PC-9 (cell line): ENCODE results near the gene DNAL4. TPM values are rescaled to one million over a fixed set of nuclear protein-coding genes. Genes with fewer than 3 reads are reported as not detected.

Experiments
- BruUV-seq: library from RNA; stranded (reverse); fragments of 400-500 nt; replicated peaks from 2 replicates; lab custom pipeline; 2021; lab: Mats Ljungman, UMichigan
- CTCF ChIA-PET: fragments of 300-600 bp; sonication (Branson Sonifier 250); formaldehyde crosslinking; loops from one replicate; lab custom pipeline; 2022; ENCODE audit warnings: antibody characterized with exemption; lab: Charles Lee
- POLR2A ChIA-PET: fragments of 300-600 bp; sonication (Branson Sonifier 250); formaldehyde crosslinking; loops from one replicate; lab custom pipeline; 2022; ENCODE audit warnings: antibody characterized with exemption; ENCODE audit not compliant: unreplicated experiment; lab: Charles Lee
- DNase-seq, 2 experiments: peaks; one replicate each; pipeline versions ENCODE4 v3.0.0 to v3.0.0-alpha.2; 2015 to 2022; ENCODE audit warnings: mixed read lengths in 1 of 2
- H2AFZ ChIP-seq: fragments of 200-600 bp; sonication (generic); 2 replicates; pipeline ENCODE4 v1.8.1; 2017; ENCODE audit warnings: antibody characterized with exemption
- H3F3A ChIP-seq: fragments of 200-600 bp; sonication (generic); 2 replicates; pipeline ENCODE4 v1.8.1; 2017; ENCODE audit warnings: antibody characterized with exemption, mild to moderate bottlenecking, low read depth; ENCODE audit not compliant: insufficient read depth
- H3K27ac ChIP-seq: fragments of 200-600 bp; sonication (generic); 2 replicates; pipeline ENCODE4 v1.6.1; 2016; ENCODE audit warnings: mixed run types
- H3K27me3 ChIP-seq: fragments of 200-600 bp; sonication (generic); 2 replicates; pipeline ENCODE4 v1.6.1; 2016; ENCODE audit warnings: low read depth, mixed run types; ENCODE audit not compliant: insufficient read depth
- H3K36me3 ChIP-seq: fragments of 200-600 bp; sonication (generic); 2 replicates; pipeline ENCODE4 v1.6.1; 2016; ENCODE audit warnings: low read depth, mixed run types
- H3K4me1 ChIP-seq: fragments of 200-600 bp; sonication (generic); replicated peaks from 2 replicates; pipeline ENCODE4 v1.6.1; 2016; ENCODE audit warnings: mixed run types; ENCODE audit not compliant: insufficient read depth
- H3K4me2 ChIP-seq: fragments of 200-600 bp; sonication (generic); 2 replicates; pipeline ENCODE4 v1.6.1; 2017; ENCODE audit warnings: mixed run types
- H3K4me3 ChIP-seq: fragments of 200-600 bp; sonication (generic); 2 replicates; pipeline ENCODE4 v1.6.1; 2016; ENCODE audit warnings: mixed run types
- H3K79me2 ChIP-seq: fragments of 200-600 bp; sonication (generic); 2 replicates; pipeline ENCODE4 v1.6.1; 2017; ENCODE audit warnings: low read depth, mixed run types
- H3K9me2 ChIP-seq: fragments of 200-600 bp; sonication (generic); 2 replicates; pipeline ENCODE4 v1.8.1; 2017; ENCODE audit warnings: mild to moderate bottlenecking; ENCODE audit not compliant: insufficient read depth
- H3K9me3 ChIP-seq: fragments of 200-600 bp; sonication (generic); 2 replicates; pipeline ENCODE4 v1.8.1; 2016; ENCODE audit warnings: low read depth; ENCODE audit not compliant: insufficient read depth
- H4K20me1 ChIP-seq: fragments of 200-600 bp; sonication (generic); 2 replicates; pipeline ENCODE4 v1.8.1; 2017; ENCODE audit not compliant: insufficient read depth
- EZH2 ChIP-seq: fragments of 200-600 bp; sonication (generic); IDR thresholded peaks from 2 replicates; pipeline ENCODE4 v1.8.0; 2017; ENCODE audit warnings: antibody characterized with exemption, low read depth
- intact Hi-C: fragments of 100-400 bp; cut with micrococcal nuclease; formaldehyde crosslinking; loops from one replicate; pipeline ENCODE4 v1.10.0; 2022; ENCODE audit not compliant: unreplicated experiment
- total RNA-seq: library from RNA; stranded (reverse); gene quantifications from 2 replicates; pipeline ENCODE4 v1.2.3, GENCODE V29; 2021
- TF ChIP-seq, protein P1 (sequence below): fragments of 200-600 bp; sonication (generic); conservative IDR thresholded peaks from 2 replicates; pipeline ENCODE4 v1.6.1; 2017; ENCODE audit warnings: mixed run types, antibody characterized with exemption, mild to moderate bottlenecking, moderate library complexity

DNAL4 gene
- total RNA-seq, 1 experiment from 2014 or later, result 50.3 TPM

DNA sequence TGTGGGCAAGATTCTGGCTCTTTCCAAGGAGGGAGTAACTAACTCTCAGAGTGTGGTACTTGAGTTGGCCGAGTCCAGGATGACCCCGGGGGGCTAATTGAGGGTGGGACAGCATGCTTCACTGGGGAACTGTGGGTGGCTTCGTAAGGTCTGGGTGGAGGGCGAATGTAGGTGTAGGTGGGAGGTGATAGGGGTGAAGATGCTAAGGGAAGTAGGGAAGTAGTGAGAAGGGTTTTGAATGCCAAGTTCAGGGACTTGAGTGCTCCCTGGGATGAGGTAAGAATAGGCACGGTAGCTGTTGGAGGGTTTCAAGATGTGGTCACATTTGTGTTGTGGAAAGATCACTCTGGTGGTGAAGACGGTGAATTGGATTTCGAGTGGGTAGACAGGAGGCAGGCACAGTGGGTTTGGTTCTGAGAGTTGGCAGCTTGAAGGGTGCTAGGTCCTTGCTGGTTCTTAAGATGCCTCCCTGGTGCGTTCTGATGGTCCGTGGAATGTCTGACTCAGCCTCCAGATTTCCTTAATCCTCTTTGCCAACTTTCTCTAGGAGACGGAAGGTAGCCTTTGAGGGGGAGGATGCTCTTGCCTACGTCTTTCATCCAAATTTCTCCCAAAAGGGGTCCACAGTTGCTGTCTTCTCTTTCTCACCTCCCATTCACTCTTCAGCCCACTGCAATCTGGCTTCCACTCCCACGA lies 2.5 kb upstream of the DNAL4 start:
- POLR2A ChIA-PET, result no interaction called here
- H3K9me3 ChIP-seq, result no peaks in the 10 kb centered on the region
- TF ChIP-seq, protein P1, sequence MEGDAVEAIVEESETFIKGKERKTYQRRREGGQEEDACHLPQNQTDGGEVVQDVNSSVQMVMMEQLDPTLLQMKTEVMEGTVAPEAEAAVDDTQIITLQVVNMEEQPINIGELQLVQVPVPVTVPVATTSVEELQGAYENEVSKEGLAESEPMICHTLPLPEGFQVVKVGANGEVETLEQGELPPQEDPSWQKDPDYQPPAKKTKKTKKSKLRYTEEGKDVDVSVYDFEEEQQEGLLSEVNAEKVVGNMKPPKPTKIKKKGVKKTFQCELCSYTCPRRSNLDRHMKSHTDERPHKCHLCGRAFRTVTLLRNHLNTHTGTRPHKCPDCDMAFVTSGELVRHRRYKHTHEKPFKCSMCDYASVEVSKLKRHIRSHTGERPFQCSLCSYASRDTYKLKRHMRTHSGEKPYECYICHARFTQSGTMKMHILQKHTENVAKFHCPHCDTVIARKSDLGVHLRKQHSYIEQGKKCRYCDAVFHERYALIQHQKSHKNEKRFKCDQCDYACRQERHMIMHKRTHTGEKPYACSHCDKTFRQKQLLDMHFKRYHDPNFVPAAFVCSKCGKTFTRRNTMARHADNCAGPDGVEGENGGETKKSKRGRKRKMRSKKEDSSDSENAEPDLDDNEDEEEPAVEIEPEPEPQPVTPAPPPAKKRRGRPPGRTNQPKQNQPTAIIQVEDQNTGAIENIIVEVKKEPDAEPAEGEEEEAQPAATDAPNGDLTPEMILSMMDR, result no peak
- no peak for TF ChIP-seq EZH2
- peaks cover 14% of the 10 kb centered on the region for H3K79me2 ChIP-seq
- intact Hi-C loops, result no loop called here
- H3K4me3 ChIP-seq, result no peak overlapping the region
- CTCF ChIA-PET, result no interaction called here
- H3K9me2 ChIP-seq, result no peaks in the 10 kb centered on the region
- H3K27me3 ChIP-seq, result no peaks in the 10 kb centered on the region
- H4K20me1 ChIP-seq, result no peaks in the 10 kb centered on the region
- no peak for DNase-seq
- H3F3A ChIP-seq, result peaks cover 11% of the 10 kb centered on the region; the same call in 1 of the 2 replicates
- no TSS peak for BruUV-seq
- H3K27ac ChIP-seq, result no peak overlapping the region
- no peak overlapping the region for H2AFZ ChIP-seq
- no peaks in the 10 kb centered on the region for H3K36me3 ChIP-seq
- H3K4me1 ChIP-seq, result peaks cover 18% of the 10 kb centered on the region
- H3K4me2 ChIP-seq, result no peak overlapping the region

DNA sequence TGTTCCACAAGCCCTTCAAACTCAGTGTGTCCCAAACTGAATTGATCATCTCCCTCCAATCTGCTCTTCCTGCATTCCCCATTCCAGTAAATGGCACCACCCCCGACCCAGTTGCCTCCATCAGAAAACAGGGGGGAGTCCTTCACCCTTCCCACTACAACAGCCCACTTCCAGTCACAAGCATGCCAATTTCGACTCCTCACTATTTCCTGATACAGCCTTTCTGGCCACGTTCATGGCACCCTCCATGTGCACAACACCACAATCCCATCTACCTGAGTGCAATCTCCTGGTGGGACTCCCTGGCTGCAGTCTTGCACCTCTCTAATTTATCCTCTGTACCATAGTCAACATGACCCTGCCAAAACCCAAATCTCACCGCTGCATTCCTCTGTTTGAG lies 1.6 kb upstream of the DNAL4 start:
- Histone ChIP-seq H3K27me3 (no peaks in the 10 kb centered on the region), H3K36me3 (0 out of 2 replicates have a peak, but pooled peaks cover 2% of the 10 kb centered on the region), H2AFZ (no peak overlapping the region), H3K4me2 (no peak overlapping the region), H3K4me3 (no peak overlapping the region), H3K4me1 (peaks cover 18% of the 10 kb centered on the region), H3F3A (peaks cover 11% of the 10 kb centered on the region; the same call in 1 of the 2 replicates), H4K20me1 (no peaks in the 10 kb centered on the region), H3K79me2 (peaks cover 14% of the 10 kb centered on the region), H3K9me3 (no peaks in the 10 kb centered on the region), H3K9me2 (no peaks in the 10 kb centered on the region), H3K27ac (no peak overlapping the region)
- TF ChIP-seq, protein P1, result no peak
- TF ChIP-seq EZH2, result no peak
- no TSS peak for BruUV-seq
- intact Hi-C loops, result no loop called here
- no peak for DNase-seq
- ChIA-PET CTCF (no interaction called here), POLR2A (no interaction called here)

DNA sequence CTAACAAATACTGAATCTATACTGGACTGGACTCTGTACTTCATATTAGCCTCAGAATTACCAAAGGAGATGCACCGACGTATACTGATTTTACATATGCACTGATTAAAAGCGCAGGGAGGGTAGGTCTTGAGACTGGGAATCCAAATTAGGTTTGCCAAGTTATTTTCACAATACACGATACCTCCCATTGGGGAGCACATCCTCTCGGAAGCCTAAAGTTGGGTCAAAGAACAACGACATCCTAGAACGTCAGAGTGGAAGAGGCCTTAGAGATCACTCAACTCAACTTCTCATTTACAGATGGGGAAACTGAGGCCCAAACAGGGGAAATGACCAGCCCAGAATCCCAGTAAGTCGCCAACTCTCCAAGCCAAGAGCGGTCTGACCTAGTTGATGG lies 626 bp downstream of the DNAL4 start:
- CTCF ChIA-PET, result no interaction called here
- no peaks in the 10 kb centered on the region for H3K9me3 ChIP-seq
- H3K79me2 ChIP-seq, result peaks cover 14% of the 10 kb centered on the region
- 0 out of 2 replicates have a peak overlapping the region, but pooled peaks have one; percentile 1 for H3K27ac ChIP-seq
- no peak for DNase-seq
- H3K27me3 ChIP-seq, result no peaks in the 10 kb centered on the region
- intact Hi-C loops, result no loop called here
- TF ChIP-seq EZH2, result no peak
- TF ChIP-seq, protein P1, result no peak
- H3K9me2 ChIP-seq, result no peaks in the 10 kb centered on the region
- H3K4me1 ChIP-seq, result peaks cover 24% of the 10 kb centered on the region
- H2AFZ ChIP-seq, result peak overlapping the region; percentile 82
- TSS peak; percentile 70 for BruUV-seq
- H3F3A ChIP-seq, result peaks cover 20% of the 10 kb centered on the region; the same call in 1 of the 2 replicates
- peak overlapping the region; percentile 88 for H3K4me2 ChIP-seq
- POLR2A ChIA-PET, result no interaction called here
- H3K36me3 ChIP-seq, result 0 out of 2 replicates have a peak, but pooled peaks cover 5% of the 10 kb centered on the region
- H3K4me3 ChIP-seq, result peak overlapping the region; percentile 85
- H4K20me1 ChIP-seq, result no peaks in the 10 kb centered on the region
